ENCODE measurements around the gene PDE4C. TPM values are rescaled to one million over a fixed set of nuclear protein-coding genes. Genes with fewer than 3 reads are reported as not detected.

Gene PDE4C
- total and polyA plus RNA-seq, 12 donors = 0.30 to 6.3 (median 1.1) TPM

DNA sequence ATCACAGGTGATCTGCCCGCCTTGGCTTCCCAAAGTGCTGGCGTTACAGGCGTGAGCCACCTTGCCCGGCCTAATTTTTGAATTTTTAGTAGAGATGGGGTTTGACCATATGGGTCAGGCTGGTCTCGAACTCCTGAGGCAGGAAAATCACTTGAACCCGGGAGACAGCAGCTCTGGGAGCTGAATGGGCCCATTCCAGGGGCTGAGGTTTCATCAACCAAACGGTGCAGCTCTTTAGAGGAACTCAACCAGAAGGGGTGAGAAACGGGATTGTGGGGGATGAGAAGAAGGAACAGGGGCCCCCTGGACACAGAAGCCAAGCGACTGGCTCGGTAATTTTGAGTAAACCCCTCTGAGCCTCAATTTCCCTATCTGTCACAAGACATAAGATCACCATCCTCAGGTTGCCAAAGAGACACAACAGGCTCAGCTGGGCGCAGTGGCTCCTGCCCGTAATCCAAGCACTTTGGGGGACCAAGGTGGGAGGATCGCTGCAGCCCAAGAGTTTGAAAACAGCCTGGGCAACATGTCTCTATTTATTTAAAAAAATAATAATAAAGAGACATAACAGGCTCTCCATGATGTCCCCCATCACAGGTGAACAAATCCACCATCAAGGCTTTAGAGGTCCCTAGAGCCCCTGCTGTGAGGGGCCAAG lies 47.5 kb upstream of the PDE4C start:
- intact Hi-C loops (cut with DNase I) = loop anchor here in 2 of 10 donors (10.0 kb wide), 2 partner anchors 131 to 141 kb away; partner anchors contain the start of gene SSBP4 (in 1 of the 2)
- peaks cover 0 to 36% (median 10%) of the 10 kb centered on the region in 9 donors for H3K36me3 ChIP-seq
- peaks cover 12 to 52% (median 44%) of the 10 kb centered on the region in 9 donors for H3K4me1 ChIP-seq
- ATAC-seq = no peak
- H3K27me3 ChIP-seq = no peaks in the 10 kb centered on the region
- 94 to 96% methylated on average over 13 of the region's 13 CpGs for WGBS, 2 donors
- no peak for DNase-seq
- H3K4me3 ChIP-seq = no peak overlapping the region
- H3K27ac ChIP-seq = peak overlapping the region in 5 of 10 donors; percentile 72 to 90 (median 78)
- TF ChIP-seq, protein P1, sequence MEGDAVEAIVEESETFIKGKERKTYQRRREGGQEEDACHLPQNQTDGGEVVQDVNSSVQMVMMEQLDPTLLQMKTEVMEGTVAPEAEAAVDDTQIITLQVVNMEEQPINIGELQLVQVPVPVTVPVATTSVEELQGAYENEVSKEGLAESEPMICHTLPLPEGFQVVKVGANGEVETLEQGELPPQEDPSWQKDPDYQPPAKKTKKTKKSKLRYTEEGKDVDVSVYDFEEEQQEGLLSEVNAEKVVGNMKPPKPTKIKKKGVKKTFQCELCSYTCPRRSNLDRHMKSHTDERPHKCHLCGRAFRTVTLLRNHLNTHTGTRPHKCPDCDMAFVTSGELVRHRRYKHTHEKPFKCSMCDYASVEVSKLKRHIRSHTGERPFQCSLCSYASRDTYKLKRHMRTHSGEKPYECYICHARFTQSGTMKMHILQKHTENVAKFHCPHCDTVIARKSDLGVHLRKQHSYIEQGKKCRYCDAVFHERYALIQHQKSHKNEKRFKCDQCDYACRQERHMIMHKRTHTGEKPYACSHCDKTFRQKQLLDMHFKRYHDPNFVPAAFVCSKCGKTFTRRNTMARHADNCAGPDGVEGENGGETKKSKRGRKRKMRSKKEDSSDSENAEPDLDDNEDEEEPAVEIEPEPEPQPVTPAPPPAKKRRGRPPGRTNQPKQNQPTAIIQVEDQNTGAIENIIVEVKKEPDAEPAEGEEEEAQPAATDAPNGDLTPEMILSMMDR (IDR thresholded peaks at IDR 0.05) = no peak
- H3K9me3 ChIP-seq = no peaks in the 10 kb centered on the region

DNA sequence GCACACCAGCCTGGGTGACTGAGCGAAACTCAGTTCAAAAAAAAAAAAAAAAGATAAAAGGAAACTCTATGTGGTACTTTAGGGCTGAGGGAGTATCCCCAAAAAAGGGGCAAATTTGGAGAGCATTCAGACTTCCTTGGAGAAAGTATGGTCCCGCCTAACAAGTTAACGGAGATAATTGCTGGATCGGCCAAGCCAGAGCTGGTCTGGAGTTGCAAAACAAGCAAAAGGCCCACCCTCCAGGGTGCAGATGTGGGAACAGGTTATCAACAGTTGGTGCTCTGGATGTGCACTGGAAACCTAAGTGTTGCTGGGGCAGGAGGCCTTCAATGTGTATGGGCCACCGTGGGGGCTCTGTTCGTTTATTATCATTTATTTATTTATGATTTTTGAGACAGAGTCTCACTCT lies 45.2 kb upstream of the PDE4C start:
- H3K4me1 ChIP-seq = peaks cover 8 to 30% (median 25%) of the 10 kb centered on the region in 9 donors
- ATAC-seq = no peak

DNA sequence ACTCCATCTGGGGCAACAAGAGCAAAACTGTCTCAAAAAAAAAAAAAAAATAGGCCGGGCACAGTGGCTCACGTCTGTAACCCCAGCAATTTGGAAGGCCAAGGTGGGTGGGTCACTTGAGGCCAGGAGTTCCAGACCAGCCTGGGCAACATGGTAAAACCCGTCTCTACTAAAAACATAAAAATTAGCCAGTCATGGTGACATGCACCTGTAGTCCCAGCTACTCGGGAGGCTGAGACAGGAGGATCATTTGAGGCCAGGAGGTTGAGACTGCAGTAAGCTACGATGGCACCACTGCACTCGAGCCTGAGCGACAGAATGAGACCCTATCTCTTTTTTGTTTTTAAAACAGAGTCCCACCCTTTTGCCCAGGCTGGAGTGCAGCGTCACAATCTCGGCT lies 44.1 kb upstream of the PDE4C start:
- intact Hi-C loops (cut with DNase I) = loop anchor here in 2 of 10 donors (10.0 kb wide), 2 partner anchors 134 to 144 kb away; partner anchors contain the start of gene SSBP4 (in 1 of the 2)

More for the DNA sequence above, 45.2 kb upstream of the PDE4C start:
- 69 to 70% methylated on average over 6 of the region's 6 CpGs for WGBS, 2 donors
- H3K9me3 ChIP-seq = no peaks in the 10 kb centered on the region
- no peaks in the 10 kb centered on the region for H3K27me3 ChIP-seq
- H3K36me3 ChIP-seq = peaks cover 0 to 37% (median 10%) of the 10 kb centered on the region in 9 donors
- intact Hi-C loops (cut with DNase I) = loop anchor here in 2 of 10 donors (10.0 kb wide), 2 partner anchors 133 to 143 kb away; partner anchors contain the start of gene SSBP4 (in 1 of the 2)
- no peak overlapping the region for H3K27ac ChIP-seq
- H3K4me3 ChIP-seq = no peak overlapping the region
- TF ChIP-seq, protein P1 (IDR thresholded peaks at IDR 0.05) = no peak
- DNase-seq = no peak

DNA sequence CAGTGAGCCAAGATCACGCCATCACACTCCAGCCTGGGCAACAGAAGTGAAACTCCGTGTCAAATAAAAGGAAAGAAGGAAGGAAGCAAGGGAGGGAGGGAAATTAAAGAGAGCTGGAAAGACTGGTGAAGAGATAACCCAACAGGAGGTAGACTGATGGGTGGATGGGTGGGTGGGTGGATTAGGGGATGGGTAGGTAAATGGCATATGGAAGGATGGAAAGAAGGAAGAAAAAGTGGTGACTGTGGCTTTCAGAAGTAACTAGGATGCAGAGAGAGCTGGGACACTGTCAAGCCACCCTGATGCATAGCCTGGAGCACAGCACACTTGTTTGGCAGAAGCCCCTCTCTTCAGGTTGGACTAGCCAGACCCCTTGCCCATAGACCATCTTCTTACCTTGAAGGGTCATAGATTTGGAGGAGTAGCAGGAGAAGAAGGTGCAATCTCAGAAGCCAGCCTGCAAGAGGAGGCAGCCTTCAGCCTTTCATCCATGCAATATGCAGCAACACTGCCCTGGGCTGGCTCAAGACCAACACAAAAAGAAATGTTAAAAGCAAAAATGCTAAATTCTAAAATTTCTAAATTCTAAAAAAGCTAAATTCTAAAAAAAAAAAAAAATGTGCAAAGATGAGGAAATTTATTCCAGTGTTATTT lies 43.0 kb upstream of the PDE4C start:
- Histone ChIP-seq H3K4me3 (no peak overlapping the region), H3K36me3 (peaks cover 0 to 50% (median 15%) of the 10 kb centered on the region in 9 donors), H3K9me3 (no peaks in the 10 kb centered on the region), H3K27me3 (no peaks in the 10 kb centered on the region), H3K4me1 (peaks cover 0 to 7% (median 3%) of the 10 kb centered on the region in 9 donors), H3K27ac (no peak overlapping the region)
- intact Hi-C loops (cut with DNase I) = loop anchor here in 1 of 10 donors (10.0 kb wide), 1 partner anchor 126 kb away; the partner anchor contains the start of gene LRRC25
- DNase-seq = no peak
- ATAC-seq = no peak
- TF ChIP-seq, protein P1 (IDR thresholded peaks at IDR 0.05) = no peak
- 72 to 80% methylated on average over 2 of the region's 2 CpGs for WGBS, 2 donors

More for the DNA sequence above, 44.1 kb upstream of the PDE4C start:
- ATAC-seq (no peak), DNase-seq (no peak)
- Histone ChIP-seq H3K9me3 (no peaks in the 10 kb centered on the region), H3K4me3 (no peak overlapping the region), H3K4me1 (peaks cover 7 to 19% (median 14%) of the 10 kb centered on the region in 9 donors), H3K27me3 (no peaks in the 10 kb centered on the region), H3K27ac (no peak overlapping the region), H3K36me3 (peaks cover 0 to 39% (median 15%) of the 10 kb centered on the region in 9 donors)
- TF ChIP-seq, protein P1 (IDR thresholded peaks at IDR 0.05) = no peak
- WGBS, 2 donors = 89 to 95% methylated on average over 9 of the region's 9 CpGs
